Stimulated activated CD8-positive, alpha-beta memory T cell treated with anti-CD3 and anti-CD28 coated beads, Interleukin-15, amount 100 ng/mL, for 4 hours (primary cell): Measurements from ENCODE around the gene SKA1.
"Not testable (repeated sequence)": the region's sequence is repeated elsewhere in the genome, so short reads cannot be mapped to it uniquely, and the experiment has no call there.

ENCODE experiments used
- DNase-seq, 2 donors: peaks; one replicate each; pipeline ENCODE4 v3.0.0-alpha.2; 2020; ENCODE audit warnings: low read depth in 2 of 2

SKA1 gene

DNA sequence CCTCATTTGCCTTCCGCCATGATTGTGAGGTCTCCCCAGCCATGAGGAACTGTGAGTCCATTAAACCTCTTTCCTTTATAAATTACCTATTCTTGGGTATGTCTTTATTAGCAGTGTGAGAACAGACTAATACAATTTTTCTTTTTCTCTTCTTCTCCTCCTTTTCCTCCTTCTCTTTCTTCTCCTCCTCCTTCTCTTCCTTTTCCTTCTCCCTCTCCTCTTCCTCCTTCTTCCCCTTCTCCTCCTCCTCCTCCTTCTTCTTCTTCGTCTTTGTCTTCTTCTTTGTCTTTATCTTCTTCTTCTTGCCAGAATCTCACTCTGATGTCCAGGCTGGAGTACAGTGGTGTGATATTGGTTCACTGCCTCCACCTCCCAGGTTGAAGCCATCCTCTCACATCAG, 20.2 kb downstream of the SKA1 start:
- DNase-seq: no peak

DNA sequence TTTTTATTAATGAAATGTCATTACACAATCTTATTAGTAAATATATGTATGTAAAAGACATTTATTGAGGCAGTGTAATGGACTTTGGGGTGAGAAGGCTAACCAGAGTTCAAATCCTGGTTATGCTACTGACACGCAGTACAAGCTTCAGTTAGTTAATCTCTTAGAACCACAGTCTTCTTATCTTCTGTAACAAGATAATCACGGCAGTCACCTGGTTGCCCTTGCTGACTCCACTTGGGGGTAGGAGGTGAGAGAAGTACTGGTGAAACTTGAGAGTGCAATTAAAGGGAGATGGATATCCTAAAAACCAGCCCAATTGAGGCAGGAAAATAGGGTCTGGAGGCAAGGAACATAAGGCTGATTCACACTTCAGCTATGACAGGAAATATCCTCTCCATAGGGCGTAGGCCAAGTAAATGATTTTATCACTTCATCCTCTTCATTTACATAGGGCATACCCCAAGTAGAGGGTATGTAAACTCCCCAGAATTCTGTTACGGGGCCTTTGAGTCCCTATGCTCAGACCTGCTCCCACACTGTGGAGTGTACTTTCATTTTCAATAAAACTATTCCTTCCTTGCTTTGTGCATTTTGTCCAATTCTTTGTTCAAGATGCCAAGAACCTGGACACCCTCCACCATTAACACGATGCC, 21.3 kb downstream of the SKA1 start:
- DNase-seq: no peak

DNA sequence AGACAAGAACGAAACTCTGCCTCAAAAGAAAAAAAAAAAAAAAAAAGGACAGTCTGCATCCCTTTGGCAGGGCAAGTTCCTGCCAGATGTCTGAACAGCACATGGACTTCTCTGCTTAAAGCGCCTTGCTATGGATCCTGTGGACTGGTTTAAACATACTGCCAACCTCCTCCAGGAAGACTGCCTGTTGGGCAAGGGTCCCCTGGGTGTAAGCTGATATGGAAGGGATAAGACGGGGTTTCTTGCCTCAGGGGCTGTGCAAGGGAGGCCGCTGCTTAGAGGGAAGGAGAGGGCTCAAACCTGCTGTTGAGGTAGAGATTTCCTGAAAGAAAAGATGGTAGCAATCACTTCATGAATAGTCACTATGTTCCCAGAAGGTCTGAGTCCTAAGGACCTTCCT, 22.2 kb downstream of the SKA1 start:
- no peak for DNase-seq

DNA sequence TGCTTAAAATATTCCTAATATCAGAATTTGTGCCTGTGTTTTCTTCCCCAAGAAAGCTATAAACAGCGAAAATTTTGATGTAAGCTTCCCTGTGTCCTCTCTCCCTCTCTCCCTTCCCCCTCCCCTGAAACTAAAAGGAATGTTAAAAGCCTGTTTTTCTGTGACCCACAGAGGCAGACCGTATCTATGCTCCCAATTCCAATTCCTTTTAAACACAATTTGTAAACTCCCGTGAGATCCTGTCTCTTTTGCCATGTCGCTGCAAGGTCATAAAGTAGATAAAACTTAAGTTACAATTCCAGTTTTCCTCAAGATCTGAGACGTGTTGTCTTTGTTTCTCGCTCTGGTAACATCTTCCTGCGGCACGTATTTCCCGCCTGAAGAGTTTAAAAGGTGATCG, 23.3 kb downstream of the SKA1 start:
- DNase-seq: no peak

DNA sequence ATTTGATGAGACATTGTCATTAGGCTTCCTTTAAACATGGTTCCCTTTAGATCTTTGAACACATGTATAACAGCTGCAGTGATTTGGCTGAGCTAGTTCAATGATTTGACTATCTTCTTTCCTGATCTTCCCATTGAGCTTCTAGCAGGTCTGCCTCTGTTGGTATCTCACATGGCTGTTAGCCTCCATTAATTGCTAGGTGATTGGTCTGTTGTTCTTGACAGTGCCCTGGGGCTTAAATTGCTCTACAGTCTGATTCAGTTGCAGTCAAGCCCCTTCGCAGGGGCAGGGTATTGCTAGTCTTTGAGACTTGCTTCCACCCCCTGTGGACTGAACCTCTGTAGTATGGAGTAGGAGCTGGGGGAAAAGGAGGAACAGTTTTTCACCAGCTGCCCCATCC, 24.1 kb downstream of the SKA1 start:
- DNase-seq: no peak

DNA sequence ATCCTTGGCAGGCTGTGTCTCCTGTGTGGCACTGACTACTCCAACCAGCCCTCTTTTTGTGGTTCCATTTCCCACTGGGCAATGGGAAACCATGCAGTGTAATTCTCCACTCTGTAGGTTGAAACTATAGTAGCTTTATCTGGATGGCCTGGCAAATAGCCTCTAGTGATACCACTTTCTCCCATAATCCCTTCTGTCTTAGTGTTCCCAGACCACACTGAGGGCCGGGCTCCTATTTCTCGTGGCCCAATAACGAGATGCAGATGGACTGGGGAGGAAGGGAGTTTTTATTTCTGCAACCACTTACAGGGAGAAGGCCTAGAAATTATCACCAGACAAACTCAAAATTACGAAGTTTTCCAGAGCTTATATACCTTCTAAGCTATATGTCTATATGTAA, 24.7 kb downstream of the SKA1 start:
- DNase-seq: no peak

DNA sequence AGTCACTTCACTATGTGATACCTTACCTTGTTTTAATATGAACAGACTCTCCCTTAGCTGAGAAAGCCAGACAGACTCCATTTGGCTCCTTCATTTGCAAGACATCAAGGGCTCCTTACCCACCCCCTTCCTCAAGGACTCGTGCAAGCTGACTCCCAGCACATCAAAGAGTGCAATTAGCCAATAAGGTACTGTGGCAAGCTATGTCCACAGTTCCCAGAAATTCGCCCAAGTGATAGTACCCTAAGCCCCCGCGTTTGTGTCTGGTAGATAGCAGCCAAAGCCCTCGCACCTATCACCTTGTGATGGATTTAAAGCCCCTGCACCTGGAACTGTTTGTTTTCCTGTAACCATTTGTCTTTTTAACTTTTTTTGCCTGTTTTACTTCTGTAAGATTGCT, 25.6 kb downstream of the SKA1 start:
- DNase-seq: not testable (repeated sequence)

DNA sequence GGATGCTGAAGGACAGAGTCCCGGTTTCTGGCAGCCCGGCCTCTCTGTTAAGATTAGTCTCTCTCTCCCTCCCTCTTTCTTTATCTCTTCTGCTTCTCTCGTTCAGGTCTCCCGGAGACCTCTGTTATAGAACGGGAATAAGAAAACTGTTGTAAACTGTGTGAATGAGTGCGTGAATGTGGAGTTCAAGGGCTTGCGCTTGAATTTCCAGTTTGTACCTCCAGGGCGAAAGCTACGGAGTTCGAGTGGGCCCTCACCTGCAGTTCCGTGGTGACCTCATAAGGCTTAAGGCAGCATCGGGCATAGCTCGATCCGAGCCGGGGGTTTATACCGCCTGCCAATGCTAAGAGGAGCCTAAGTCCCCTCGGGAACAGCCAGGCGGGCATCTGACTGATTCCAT, 26.4 kb downstream of the SKA1 start:
- no peak for DNase-seq

DNA sequence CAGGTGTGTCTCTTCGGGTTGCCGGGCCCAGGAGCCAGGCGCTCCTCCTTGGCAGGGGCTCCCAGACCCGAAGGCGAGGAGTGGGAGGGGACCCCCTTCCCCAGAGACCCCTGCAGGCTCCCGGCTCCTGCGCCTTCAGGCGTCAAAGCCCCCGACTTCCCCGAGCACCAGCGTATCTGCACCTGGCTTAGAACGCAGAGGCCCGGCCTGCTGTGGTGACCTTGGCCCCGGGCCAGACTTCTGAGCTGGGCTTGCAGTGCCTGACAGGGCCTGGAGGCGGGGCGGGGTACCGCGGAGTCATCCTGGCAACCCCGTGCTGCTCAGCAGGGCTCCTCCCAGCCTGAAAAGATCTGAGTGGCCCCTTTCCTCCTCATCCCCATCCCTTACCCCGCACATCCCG, 27.0 kb downstream of the SKA1 start:
- no peak for DNase-seq

DNA sequence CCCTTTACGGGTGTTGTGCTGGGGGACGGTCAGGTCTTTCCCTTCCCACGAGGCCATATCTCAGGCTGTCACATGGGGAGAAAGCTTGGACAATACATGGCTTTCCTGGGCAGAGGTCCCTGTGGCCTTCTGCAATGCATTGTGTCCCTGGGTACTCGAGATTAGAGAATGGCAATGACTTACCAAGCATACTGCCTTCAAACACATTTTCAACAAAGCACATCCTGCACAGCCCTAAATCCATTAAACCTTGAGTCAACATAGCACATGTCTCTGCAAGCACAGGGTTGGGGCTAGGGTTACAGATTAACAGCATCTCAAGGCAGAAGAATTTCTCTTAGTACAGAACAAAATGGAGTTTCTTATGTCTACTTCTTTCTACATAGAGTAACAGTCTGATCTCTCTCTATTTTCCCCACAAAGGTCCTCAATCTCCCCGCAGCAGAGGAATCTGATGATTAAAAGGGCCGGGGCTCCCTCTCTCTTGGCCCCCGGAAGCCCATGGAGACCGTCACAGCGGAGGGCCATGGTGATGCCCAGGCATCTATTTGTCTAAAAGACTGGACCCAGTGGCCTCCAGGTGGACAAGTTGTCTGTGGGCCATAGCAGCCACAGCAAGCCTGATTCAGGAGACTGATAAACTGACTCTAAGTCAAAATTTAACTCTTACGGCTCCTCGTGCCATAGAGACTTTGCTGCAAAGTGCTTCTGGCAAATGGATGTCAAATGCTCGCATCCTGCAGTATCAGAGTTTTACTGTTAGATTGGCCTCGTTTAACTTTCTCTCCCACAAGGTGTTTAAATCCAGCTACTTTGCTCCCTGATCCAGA, 30.1 kb downstream of the SKA1 start:
- not testable (repeated sequence) for DNase-seq

DNA sequence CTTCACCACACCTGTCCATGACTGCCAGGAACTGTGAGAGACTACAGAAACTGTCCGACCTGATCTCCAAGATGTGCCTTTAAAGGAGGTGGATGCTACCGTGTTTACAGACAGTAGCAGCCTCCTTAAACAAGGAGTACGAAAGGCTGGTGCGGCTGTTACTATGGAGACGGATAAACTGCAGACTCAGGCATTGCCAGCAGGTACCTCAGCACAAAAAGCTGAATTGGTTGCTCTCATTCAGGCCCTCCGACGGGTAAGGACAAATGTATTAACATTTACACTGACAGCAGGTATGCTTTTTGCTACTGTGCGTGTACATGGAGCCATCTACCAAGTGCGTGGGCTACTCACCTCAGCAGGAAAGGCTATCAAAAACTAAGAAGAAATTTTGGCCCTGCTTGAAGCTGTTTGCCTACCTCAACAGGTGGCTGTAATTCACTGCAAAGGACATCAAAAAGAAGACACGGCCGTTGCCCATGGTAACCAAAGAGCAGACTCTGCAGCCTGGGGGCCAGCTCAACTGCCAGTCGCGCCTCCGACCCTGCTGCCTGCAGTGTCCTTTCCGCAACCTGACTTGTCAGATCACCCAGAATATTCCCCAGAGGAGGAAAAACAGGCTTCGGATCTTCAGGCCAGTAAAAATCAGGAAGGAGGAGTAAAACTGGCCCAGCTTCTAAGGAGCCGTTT, 30.9 kb downstream of the SKA1 start:
- DNase-seq: no peak

DNA sequence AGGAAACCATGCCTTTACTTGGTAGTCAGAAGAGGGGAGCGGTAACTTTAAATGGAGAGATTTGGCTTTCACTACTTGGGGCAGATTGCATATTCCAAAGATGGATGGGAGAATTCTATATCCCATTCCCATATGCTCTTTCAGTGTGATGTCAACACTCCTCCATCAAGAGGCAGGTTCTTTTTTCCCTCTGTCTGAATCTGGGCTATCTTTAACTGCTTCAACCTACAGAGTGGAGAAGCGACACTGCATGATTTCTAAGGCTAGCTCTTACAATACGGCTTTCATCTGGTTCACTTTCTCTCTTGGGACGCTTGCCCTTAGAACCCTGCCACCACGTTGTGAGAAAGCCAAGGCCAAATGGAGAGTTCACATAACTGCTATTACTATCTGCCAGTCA, 34.4 kb downstream of the SKA1 start:
- DNase-seq: no peak

DNA sequence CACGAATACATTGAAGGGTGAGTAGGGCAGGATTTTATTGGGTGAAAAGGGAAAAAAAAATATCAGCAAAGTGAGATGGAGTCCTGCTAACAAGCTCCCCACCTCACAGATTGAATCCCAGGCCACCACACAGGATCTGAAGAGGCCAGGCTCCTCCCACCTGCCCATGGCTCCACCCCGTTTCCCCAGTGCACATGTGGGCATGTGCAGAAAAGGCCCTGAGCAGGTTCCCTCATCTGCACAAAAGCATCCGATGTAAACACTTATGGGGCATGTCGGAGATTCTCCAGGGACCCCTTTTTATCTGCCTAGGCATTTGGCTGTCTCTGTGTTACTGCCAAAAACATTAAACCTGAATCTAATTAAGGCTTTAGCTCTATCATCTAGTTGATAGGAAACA, 35.2 kb downstream of the SKA1 start:
- no peak for DNase-seq

DNA sequence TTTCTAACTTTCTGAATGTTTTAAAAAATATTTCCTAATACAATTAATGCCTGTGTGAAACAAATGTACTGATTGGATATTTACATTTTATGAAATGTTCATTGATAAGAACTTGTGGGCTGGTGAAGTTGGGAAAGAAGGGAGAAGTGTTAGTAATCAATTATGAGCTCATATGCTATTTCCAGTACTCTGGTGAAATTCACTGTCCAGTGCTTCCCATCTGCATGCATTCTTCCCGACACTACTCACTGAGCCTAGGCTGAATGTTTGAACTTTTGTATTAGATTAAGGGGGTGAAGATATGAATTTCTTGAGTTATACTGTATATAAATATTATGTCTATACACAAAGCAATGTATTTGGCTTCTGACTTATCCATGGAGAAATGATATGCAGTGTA, 36.0 kb downstream of the SKA1 start:
- DNase-seq: no peak

DNA sequence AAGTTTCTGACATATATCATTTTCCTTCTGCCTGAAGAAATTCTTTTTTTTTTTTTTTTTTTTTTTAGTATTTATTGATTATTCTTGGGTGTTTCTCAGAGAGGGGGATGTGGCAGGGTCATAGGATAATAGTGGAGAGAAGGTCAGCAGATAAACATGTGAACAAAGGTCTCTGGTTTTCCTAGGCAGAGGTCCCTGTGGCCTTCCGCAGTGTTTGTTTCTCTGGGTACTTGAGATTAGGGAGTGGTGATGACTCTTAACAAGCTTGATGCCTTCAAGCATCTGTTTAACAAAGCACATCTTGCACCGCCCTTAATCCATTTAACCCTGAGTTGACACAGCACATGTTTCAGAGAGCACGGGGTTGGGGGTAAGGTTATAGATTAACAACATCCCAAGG, 42.0 kb downstream of the SKA1 start:
- not testable (repeated sequence) for DNase-seq

DNA sequence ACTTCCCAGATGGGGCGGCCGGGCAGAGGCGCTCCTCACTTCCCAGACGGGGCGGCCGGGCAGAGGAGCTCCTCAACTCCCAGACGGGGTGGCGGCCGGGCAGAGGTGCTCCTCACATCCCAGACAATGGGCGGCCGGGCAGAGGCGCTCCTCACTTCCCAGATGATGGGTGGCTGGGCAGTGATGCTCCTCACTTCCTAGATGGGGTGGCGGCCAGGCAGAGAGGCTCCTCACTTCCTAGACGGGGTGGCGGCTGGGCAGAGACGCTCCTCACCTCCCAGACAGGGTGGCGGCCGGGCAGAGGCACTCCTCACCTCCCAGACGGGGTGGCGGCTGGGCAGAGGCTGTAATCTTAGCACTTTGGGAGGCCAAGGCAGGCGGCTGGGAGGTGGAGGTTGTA, 42.9 kb downstream of the SKA1 start:
- not testable (repeated sequence) for DNase-seq

DNA sequence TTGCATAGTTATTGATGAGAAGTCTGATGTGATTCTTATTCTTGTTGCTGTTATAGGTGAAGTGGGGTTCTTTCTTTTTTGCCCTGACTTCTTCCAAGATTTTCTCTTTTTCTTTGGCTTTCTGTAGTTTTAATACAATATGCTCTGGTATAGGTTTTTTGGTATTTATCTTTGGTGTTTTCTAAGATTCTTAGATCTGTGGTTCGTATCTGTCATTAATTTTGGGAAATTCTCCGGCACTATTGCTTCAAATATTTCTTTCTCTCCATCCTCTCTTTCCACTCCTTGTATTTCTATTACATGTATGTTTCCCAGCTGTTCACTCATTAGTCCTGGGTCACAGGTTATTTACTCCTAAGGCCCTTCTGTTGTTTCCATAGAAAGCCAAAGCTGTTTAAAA, 43.8 kb downstream of the SKA1 start:
- no peak for DNase-seq

DNA sequence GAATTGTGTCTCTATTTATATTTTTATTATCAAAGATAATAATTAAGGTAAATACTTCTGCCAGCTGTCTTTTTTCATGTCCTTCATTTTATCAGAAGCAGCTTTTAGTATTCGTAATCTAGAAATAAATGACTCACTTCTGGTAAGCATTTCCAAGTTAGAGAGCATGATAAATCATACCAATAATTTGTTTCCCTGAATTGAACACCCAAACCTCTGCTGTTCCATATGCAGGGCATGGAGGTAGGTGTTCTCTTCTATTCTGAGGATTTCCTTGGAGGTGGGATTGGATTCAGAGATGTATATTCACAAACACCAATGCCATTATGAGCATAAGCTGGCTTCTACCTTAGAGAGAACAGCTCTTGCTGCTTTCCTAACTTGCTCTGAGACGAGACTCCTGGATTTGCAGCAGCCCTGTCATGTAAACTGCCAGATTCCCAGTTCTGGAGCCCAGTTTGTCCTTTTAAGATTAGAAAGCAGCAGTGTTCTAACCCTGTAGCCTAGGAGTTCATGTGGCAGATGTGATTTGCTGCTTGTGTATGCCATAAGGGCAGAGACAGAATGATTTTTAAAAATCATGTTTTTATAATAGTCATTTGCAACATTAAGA, 47.5 kb downstream of the SKA1 start:
- no peak for DNase-seq

DNA sequence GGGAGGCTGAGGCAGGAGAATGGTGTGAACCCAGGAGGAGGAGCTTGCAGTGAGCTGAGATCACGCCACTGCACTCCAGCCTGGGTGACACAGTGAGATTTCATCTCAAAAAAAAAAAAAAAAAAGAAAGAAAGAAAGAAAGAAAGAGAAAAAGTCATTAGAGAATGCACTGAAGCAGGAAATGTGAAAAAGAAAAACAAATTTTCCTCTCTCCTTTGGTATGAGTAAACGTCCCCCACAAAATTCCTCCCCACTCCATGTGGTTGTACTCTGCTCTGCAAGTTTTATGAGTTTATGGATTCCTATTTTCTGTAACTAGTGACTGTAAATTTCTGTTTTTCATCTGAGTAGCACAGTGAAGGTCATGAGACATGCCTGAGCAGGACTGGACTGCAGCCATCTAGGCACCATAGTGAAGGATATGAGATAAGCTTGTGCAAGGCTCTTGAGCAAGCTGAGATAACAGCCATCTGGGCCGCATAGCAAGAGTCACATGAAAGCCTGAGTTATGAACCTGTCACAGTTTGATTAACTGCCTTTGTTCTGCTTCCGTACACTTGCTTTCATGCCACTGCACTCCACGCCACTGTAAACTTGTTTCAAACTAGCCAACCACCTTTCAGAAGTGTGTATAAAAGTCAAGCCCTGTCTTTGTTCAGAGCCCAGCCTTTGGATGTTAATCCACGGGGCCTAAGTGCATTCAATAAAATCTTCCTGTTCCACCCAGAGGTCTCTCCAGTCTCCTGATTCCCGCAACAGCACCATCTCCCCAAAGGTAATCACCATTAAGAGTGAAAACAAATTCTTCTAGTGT, 50.2 kb downstream of the SKA1 start:
- no peak for DNase-seq

DNA sequence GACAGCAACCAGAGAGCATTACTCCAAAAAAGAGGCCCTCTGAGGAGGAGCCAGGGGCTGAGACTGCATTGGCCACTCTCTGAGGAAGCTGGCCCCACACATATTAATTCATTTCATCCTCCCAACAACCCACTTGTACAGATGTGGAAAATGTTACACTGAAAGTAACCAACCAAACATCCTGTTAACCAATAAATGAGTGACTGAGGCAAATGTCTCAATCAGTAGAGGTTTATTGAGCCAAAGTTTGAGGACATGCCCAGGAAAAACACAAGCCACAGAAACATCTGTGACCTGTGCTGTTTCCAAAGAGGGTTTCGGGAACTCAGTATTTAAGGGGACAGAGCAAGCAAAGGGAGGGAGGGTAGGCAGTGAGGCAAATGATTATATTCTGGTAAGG, 53.0 kb downstream of the SKA1 start:
- no peak for DNase-seq

DNA sequence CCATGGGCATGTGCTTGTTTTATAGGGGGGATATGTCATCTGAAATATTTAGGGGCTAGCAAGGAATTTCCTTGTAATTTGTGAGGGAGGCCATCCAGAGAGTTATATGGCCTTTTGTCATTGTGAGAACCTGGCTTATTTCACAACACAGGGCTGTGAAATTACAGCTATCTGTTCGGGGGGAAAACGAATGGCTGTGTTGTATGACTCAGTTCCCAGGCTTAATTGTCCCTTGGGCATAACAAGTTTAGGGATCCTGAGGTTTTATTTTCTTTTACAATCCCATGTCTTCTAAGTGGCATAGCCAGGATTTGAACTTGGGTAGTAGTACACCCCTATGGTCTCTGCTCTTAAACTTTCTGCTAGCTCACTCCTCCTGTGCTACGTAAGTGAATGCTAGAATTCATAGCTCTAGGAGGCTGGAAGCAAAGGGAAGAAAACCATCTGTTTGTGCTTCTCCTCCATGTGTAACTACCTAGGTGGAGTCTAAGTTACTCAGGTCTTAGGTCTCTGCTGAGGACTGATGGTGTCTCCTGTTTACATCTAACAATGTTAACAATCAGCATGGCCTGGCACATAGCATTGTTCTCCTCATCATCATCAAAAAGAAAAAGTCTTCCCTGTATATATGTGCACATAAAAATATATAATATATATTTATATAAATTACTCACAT, 53.8 kb downstream of the SKA1 start:
- DNase-seq: no peak
